HepG2 (cell line): ENCODE results near the gene SCUBE1. TPM values are rescaled to one million over a fixed set of nuclear protein-coding genes. Genes with fewer than 3 reads are reported as not detected.

Source experiments
- ATAC-seq: fragments of 200-7000 bp; cut with Tn5 transposase; 3 replicates; pipeline ENCODE4 v1.9.1; 2020; ENCODE audit warnings: mild to moderate bottlenecking, moderate library complexity
- BruUV-seq: library from RNA; stranded (reverse); fragments of 400-500 nt; replicated peaks from 2 replicates; lab custom pipeline; 2021; lab: Mats Ljungman, UMichigan
- CTCF ChIA-PET: fragments of 300-600 bp; formaldehyde crosslinking; extraction: SDS; loops from one replicate; lab custom pipeline; 2021; ENCODE audit warnings: low total read pairs, inconsistent platforms, low intra/inter-chr PET ratio; lab: Yijun Ruan, JAX
- POLR2A ChIA-PET: fragments of 350-600 bp; sonication (Branson Sonifier 250); formaldehyde crosslinking; loops from one replicate; lab custom pipeline; 2020; ENCODE audit warnings: antibody characterized with exemption, inconsistent platforms; lab: Yijun Ruan, JAX
- DNase-seq: peaks from one replicate; pipeline ENCODE4 v3.0.0-alpha.2; 2015; ENCODE audit warnings: low spot score
- FAIRE-seq: peaks from 3 replicates; lab custom pipeline; 2011; peaks lifted over from hg19 to GRCh38; lab: Jason Lieb, UNC
- H2AFZ ChIP-seq: one replicate; pipeline ENCODE4 v1.6.1; 2011; ENCODE audit warnings: low read length, inconsistent platforms
- H3K27ac ChIP-seq: fragments of 300-600 bp; 3 replicates; pipeline ENCODE4 v1.8.0; 2011; ENCODE audit warnings: mixed run types, mild to moderate bottlenecking, mixed read lengths, low read length, inconsistent platforms; ENCODE audit not compliant: insufficient read depth; ENCODE audit errors: extremely low read length
- H3K27me3 ChIP-seq, 2 experiments: fragments of 200-600 bp in 1 of 2; 2 replicates in 1 of 2; 3 replicates in 1 of 2; pipeline versions ENCODE4 v1.6.0 to v1.8.0; 2011; ENCODE audit warnings: low read length in 2 of 2, mild to moderate bottlenecking in 2 of 2, moderate library complexity in 2 of 2, inconsistent platforms in 1 of 2; ENCODE audit not compliant: insufficient read depth in 2 of 2, control insufficient read depth in 1 of 2
- H3K36me3 ChIP-seq, 2 experiments: fragments of 200-600 bp in 1 of 2; replicated peaks in 1 of 2; 2 replicates in 1 of 2; 3 replicates in 1 of 2; pipeline versions ENCODE4 v1.5.1 to v1.8.0; 2011; ENCODE audit warnings: low read length in 2 of 2, inconsistent platforms in 1 of 2; ENCODE audit not compliant: insufficient read depth in 2 of 2, control insufficient read depth in 1 of 2
- H3K4me1 ChIP-seq: 2 replicates; pipeline ENCODE4 v1.5.1; 2012; ENCODE audit warnings: low read length, inconsistent platforms; ENCODE audit not compliant: insufficient read depth
- H3K4me2 ChIP-seq: 2 replicates; pipeline ENCODE4 v1.6.0; 2011; ENCODE audit warnings: low read depth, low read length, inconsistent platforms
- H3K4me3 ChIP-seq, 3 experiments: fragments of 200-600 bp in 1 of 3; sonication (generic), shearing (Covaris generic) in 1 of 3; replicated peaks in 1 of 3; 2 replicates each; pipeline ENCODE4 v1.5.1; 2011 to 2016; ENCODE audit warnings: low read length in 3 of 3, inconsistent platforms in 2 of 3, low read depth in 2 of 3, mild to moderate bottlenecking in 2 of 3, control low read depth in 1 of 3, mixed read lengths in 1 of 3; ENCODE audit not compliant: insufficient read depth in 1 of 3
- H3K79me2 ChIP-seq: one replicate; pipeline ENCODE4 v1.6.1; 2011; ENCODE audit warnings: low read length, inconsistent platforms; ENCODE audit not compliant: insufficient read depth
- H3K9ac ChIP-seq: 2 replicates; pipeline ENCODE4 v1.6.0; 2011; ENCODE audit warnings: mild to moderate bottlenecking, low read depth, low read length, inconsistent platforms; ENCODE audit not compliant: insufficient read depth
- H3K9me3 ChIP-seq: 2 replicates; pipeline ENCODE4 v1.5.1; 2012; ENCODE audit warnings: mild to moderate bottlenecking, low read length
- H4K20me1 ChIP-seq: 2 replicates; pipeline ENCODE4 v1.6.0; 2011; ENCODE audit warnings: inconsistent platforms, mild to moderate bottlenecking, low read length, moderate library complexity; ENCODE audit not compliant: insufficient read depth
- CBX1 ChIP-seq: IDR thresholded peaks from one replicate; pipeline ENCODE4 v1.6.1; 2016; ENCODE audit warnings: antibody characterized with exemption, low read depth
- MEF2D ChIP-seq: sonication (generic); formaldehyde crosslinking; IDR thresholded peaks from 2 replicates; pipeline ENCODE4 v1.5.1; 2020; ENCODE audit warnings: mild to moderate bottlenecking, missing genetic modification reagents
- NFE2 ChIP-seq: sonication (generic); formaldehyde crosslinking; IDR thresholded peaks from 2 replicates; pipeline ENCODE4 v1.4.0; 2020; ENCODE audit warnings: missing genetic modification reagents
- ZMYM4 ChIP-seq: sonication (generic); formaldehyde crosslinking; IDR thresholded peaks from 2 replicates; pipeline ENCODE4 v1.8.1; 2023; ENCODE audit warnings: mild to moderate bottlenecking, missing genetic modification reagents
- ZNF557 ChIP-seq: sonication (generic); formaldehyde crosslinking; IDR thresholded peaks from 2 replicates; pipeline ENCODE4 v1.4.0; 2020; ENCODE audit warnings: missing genetic modification reagents
- ZNF839 ChIP-seq: sonication (generic); formaldehyde crosslinking; IDR thresholded peaks from 2 replicates; pipeline ENCODE4 v1.4.0; 2020; ENCODE audit warnings: missing genetic modification reagents, mild to moderate bottlenecking, borderline replicate concordance
- ZSCAN21 ChIP-seq: sonication (generic); formaldehyde crosslinking; IDR thresholded peaks from 2 replicates; pipeline ENCODE4 v1.8.0; 2022; ENCODE audit warnings: mild to moderate bottlenecking, missing genetic modification reagents, moderate library complexity, borderline replicate concordance
- WGBS: methylation state at CpG from one replicate; pipeline ENCODE4 v1.1.6; 2017; ENCODE audit warnings: low lambda C conversion rate; 5-methylcytosine and 5-hydroxymethylcytosine counted together
- in situ Hi-C: cut with HindIII; loops from 2 replicates; pipeline ENCODE4 v1.10.0; 2017; ENCODE audit warnings: low pct_unique_long_range_greater_than_20kb; ENCODE audit not compliant: extremely low pct_ligation_motif_present
- intact Hi-C: fragments of 100-400 bp; cut with micrococcal nuclease; formaldehyde crosslinking; loops from one replicate; pipeline ENCODE4 v1.10.0; 2022; ENCODE audit not compliant: unreplicated experiment
- polyA plus RNA-seq, 8 experiments: library from polyadenylated mRNA; depleted of rRNA in 3 of 8; stranded (reverse) in 7 of 8; unstranded in 1 of 8; fragments of >200 nt; fragmentation: Illumina TruSeq in 4 of 8; extraction: Trizol in 4 of 8; gene quantifications; 2 replicates each; pipeline versions ENCODE4 v1.2.1 to v1.2.3, GENCODE V29; 2011 to 2016; ENCODE audit warnings: low read depth in 4 of 8, missing spikeins in 1 of 8, mixed read lengths in 1 of 8; ENCODE audit not compliant: insufficient read depth in 1 of 8
- total RNA-seq, 5 experiments: library from RNA; depleted of rRNA; stranded (reverse); fragments of >200 nt; fragmentation: Illumina TruSeq; extraction: Trizol; gene quantifications; 2 replicates each; pipeline ENCODE4 v1.2.3, GENCODE V29; 2016; ENCODE audit warnings: low read depth in 1 of 5
- TF ChIP-seq, protein P1 (sequence below): sonication (generic); formaldehyde crosslinking; conservative IDR thresholded peaks from 2 replicates; pipeline ENCODE4 v1.4.0; 2020; ENCODE audit warnings: missing genetic modification reagents

The SCUBE1 gene
- total and polyA plus RNA-seq, 2 of the 13 experiments (the other 11 are each of a cell fraction or from before 2014, with no cell fraction given), result under 0.01 to 0.05 TPM

DNA sequence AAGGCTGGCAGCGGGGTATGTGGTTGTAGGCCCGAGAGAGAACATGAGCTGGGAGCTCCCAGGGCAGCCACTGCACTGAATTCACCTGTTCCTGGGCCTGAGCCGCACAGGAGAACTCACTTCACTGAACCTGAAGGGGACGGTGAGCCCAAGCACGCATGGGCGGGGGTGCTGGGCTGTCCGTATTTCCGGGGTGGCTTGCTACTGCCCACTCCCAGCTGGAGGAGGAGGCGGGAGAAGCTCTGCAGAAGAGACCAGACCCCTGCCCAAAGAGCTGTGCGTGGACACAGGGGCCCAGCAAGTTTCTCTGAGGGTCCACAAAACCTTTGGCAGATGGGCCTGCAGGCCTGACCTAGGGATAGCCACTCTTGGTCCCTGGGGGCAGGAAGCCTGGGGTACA lies 161.1 kb downstream of the SCUBE1 start:
- H3K4me3 ChIP-seq, result no peak overlapping the region
- ATAC-seq (no peak), FAIRE-seq (no peak), DNase-seq (no peak)
- BruUV-seq, result no TSS peak
- POLR2A ChIA-PET, result no interaction called here
- no peak overlapping the region for H3K27ac ChIP-seq
- no peaks in the 10 kb centered on the region for H3K27me3 ChIP-seq
- H4K20me1 ChIP-seq, result no peaks in the 10 kb centered on the region
- TF ChIP-seq MEF2D, result no peak
- no peak for TF ChIP-seq NFE2
- TF ChIP-seq, protein P1, sequence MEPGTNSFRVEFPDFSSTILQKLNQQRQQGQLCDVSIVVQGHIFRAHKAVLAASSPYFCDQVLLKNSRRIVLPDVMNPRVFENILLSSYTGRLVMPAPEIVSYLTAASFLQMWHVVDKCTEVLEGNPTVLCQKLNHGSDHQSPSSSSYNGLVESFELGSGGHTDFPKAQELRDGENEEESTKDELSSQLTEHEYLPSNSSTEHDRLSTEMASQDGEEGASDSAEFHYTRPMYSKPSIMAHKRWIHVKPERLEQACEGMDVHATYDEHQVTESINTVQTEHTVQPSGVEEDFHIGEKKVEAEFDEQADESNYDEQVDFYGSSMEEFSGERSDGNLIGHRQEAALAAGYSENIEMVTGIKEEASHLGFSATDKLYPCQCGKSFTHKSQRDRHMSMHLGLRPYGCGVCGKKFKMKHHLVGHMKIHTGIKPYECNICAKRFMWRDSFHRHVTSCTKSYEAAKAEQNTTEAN, result no peak
- no peak for TF ChIP-seq ZNF557
- TF ChIP-seq ZNF839 (CRISPR knock-in tag), result no peak
- no peak for TF ChIP-seq CBX1
- no peak for TF ChIP-seq ZMYM4 (CRISPR knock-in tag)
- no peak for TF ChIP-seq ZSCAN21 (CRISPR knock-in tag)
- no peaks in the 10 kb centered on the region for H3K9me3 ChIP-seq
- H3K9ac ChIP-seq, result no peak overlapping the region
- H3K4me2 ChIP-seq, result no peak overlapping the region
- WGBS, result 94% methylated on average over 9 of the region's 10 CpGs
- in situ Hi-C loops (no loop called here), intact Hi-C loops (no loop called here)
- no peak overlapping the region for H2AFZ ChIP-seq
- peaks cover 14% of the 10 kb centered on the region for H3K79me2 ChIP-seq
- peaks cover 9 to 25% of the 10 kb centered on the region in 2 experiments; a peak in 4 of 5 replicates for H3K36me3 ChIP-seq
- H3K4me1 ChIP-seq, result peaks cover 24% of the 10 kb centered on the region
- CTCF ChIA-PET, result no interaction called here
